ENCODE measurements around the gene ACTG1.

ACTG1 gene

DNA sequence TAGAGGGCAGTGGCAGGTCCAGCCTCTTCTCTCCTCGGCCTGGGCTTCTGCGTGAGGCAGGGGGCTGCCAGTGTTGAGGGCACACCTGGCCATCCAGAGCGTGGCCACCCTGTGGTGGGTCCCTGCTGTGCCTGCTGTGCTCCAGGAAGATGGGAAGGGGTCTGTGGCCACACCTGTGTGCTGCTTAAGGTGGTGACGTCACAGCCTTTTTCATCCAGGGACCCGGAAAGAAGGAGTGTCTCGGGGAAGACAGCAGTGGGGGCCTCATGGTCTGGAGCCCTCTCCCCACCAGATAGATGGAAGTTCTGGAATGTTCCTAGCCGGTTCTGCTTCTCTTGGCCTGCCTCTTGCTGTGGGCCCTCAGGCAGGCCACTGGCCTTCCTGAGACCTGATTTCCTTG, 36.5 kb downstream of the ACTG1 start:
- Histone ChIP-seq H3K36me3 (replicated peaks) (no peaks in the 10 kb centered on the region), H3K27me3 (ENCODE audit: low read depth) (no peaks in the 10 kb centered on the region), H3K9me3 (no peaks in the 10 kb centered on the region), H3K4me1 (no peaks in the 10 kb centered on the region), H3K4me3 (no peak overlapping the region)
- DNase-seq (ENCODE audit: low spot score in 2 of 2) = no peak
- in situ Hi-C loops (cut with MboI; ENCODE audit: low sequenced_read_pairs) = no loop called here

DNA sequence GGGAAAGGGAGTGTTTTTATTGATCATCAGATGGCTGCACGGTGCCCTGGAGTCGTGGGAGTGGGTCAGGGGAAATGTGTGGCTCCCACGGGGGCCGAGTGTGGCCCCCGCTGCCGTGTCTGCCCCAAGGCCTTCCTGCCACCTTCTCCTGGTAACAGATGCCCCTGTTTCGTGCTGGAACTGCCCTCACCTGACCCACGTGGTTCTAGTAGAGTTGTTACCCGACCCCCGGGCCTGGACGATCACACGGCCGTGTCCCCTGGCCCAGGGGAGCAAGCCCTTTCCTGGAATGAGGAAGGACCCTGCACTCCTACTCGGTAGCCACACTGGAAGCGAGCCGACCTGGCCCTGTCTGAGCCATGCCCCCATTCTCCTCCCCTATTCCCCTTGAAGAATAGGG, 37.6 kb downstream of the ACTG1 start:
- DNase-seq (ENCODE audit: low spot score in 2 of 2) = no peak
- H3K4me3 ChIP-seq = no peak overlapping the region
- no peaks in the 10 kb centered on the region for H3K4me1 ChIP-seq
- no peaks in the 10 kb centered on the region for H3K36me3 ChIP-seq (replicated peaks)
- no peaks in the 10 kb centered on the region for H3K9me3 ChIP-seq
- H3K27me3 ChIP-seq (ENCODE audit: low read depth) = no peaks in the 10 kb centered on the region
- in situ Hi-C loops (cut with MboI; ENCODE audit: low sequenced_read_pairs) = no loop called here

DNA sequence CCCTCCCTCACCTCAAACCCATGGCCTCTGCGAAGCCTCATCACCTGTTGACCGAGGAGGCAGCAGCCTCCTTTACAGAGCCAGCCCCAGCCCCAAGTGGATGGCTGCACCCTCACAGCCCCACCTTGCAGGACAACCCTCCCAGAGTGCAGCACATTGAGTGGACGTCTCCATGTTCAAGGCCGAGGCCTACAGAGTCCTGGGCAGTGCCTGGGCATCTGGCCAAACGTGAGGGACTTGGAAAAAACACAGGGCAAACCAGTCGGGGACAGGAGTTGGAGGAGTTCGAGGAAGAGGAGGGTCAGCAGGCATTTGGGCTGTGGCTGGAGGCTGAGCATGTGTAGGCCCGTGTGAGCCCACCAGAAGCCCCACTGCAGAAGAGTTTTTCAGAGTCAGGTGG, 39.6 kb downstream of the ACTG1 start:
- no peak overlapping the region for H3K4me3 ChIP-seq
- H3K27me3 ChIP-seq (ENCODE audit: low read depth) = no peaks in the 10 kb centered on the region
- H3K9me3 ChIP-seq = no peaks in the 10 kb centered on the region
- H3K36me3 ChIP-seq (replicated peaks) = no peaks in the 10 kb centered on the region
- DNase-seq (ENCODE audit: low spot score in 2 of 2) = no peak
- in situ Hi-C loops (cut with MboI; ENCODE audit: low sequenced_read_pairs) = no loop called here
- H3K4me1 ChIP-seq = no peaks in the 10 kb centered on the region

DNA sequence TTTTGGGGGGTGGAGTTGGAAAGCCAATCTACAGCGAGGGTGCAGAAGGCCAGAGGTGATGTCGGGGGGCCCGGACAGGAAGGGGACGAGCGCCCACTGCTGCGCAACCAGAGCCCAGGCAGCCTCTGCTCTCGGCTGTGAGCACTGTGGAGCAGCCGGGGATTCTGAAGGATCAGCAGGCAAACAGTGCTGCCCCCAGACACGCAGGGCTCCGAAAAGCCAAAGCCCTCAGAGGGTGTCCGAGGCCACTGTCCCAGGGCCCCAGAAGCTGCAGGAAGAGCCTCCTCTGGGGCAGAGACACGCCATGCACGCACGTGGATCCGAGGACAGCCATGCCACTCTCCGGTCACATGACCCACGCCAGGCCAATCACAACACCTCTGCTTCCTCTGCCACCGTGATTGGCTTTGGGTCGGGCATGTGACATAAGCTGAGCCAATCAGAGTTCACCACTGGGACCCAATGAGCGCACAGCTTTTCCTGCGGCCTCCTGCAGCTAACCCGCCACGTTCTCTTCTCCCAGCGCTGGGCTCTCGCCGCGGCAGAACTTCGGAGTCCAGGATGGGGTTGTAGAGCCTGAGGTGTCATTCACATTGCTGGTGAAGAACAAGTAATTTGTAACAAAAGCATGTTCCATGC, 40.7 kb downstream of the ACTG1 start:
- H3K9me3 ChIP-seq = no peaks in the 10 kb centered on the region
- in situ Hi-C loops (cut with MboI; ENCODE audit: low sequenced_read_pairs) = no loop called here

DNA sequence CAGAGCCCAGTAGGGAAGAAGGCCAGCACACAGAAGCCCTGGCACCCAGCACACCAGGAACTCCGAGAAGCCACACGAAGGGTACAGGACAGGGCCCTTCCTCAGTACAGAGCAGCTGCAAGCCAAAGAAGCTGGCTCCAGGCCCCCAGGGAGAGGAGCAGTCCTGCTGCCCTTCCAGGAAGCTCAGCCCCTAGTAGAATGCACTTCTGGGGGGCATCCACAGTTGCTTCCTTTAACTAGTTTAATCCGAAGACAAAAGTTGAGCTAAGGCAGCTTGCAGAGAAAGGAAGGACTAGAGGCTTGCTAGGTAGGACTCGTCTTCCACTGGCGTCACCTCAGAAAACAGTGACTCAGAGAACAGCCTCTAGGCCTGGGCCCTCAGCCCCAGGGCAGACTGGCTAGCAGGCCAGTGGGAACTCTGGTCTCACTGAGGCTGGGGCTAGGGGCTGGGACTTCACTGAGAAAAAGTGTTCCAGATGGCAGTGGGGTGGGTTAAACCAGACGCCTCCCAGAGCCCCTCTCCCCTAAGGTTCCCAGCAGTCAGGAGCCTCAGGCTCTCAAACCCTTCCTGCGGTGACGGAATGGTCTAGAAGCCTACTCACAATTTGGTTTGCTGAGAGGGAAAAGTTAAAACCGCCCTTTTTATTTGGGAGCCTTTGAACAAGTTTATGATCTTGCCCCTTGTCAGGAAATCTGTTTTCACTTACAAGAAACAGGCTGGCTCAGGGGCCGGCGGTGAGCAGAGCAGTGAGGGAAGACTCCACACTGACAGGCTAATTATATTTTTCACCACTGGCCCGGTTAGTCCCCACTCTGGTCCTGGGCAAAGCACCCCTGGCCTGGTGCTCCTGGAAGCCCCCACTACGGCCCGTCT, 41.4 kb downstream of the ACTG1 start:
- H3K36me3 ChIP-seq (replicated peaks) = no peaks in the 10 kb centered on the region
- in situ Hi-C loops (cut with MboI; ENCODE audit: low sequenced_read_pairs) = no loop called here
- H3K9me3 ChIP-seq = no peaks in the 10 kb centered on the region
- no peaks in the 10 kb centered on the region for H3K27me3 ChIP-seq (ENCODE audit: low read depth)
- H3K4me3 ChIP-seq = no peak overlapping the region
- H3K4me1 ChIP-seq = no peaks in the 10 kb centered on the region
- DNase-seq (ENCODE audit: low spot score in 2 of 2) = no peak

More for the DNA sequence above, 40.7 kb downstream of the ACTG1 start:
- peak in 1 of 2 experiments; percentile 67 for DNase-seq (ENCODE audit: low spot score in 2 of 2)
- Histone ChIP-seq H3K4me3 (no peak overlapping the region), H3K4me1 (no peaks in the 10 kb centered on the region), H3K27me3 (ENCODE audit: low read depth) (no peaks in the 10 kb centered on the region), H3K36me3 (replicated peaks) (no peaks in the 10 kb centered on the region)

DNA sequence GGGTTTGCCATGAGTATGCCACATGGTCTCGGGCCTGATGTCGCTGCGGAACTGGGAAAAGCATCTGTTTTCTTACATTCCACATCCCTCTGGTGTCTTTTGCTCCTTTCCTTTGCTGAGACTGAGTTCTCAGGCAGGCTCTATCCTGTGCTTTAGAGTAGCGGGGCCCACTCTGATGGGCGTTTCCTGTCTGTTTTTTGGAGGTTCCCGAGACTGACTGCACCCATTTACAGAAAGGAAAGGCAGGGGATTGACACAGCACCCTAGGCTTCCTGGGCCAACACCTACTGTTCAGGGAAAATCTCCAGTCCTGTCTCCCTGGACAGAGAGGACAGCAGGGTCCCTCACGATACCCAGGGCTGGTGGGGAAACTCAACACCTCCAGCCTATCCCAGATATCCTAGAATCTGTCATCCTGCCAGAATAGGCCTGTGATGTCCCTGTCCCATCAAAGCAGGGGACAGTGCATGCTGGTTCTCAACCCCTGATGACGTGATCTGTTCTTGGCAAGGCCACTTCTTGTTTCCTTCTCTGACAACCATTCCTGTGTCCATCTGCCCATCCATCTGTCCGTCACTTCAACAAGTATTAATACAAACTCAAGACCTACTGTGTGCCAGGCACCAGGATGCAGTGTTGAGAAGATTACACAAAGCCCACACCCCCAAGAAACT, 42.2 kb downstream of the ACTG1 start:
- H3K9me3 ChIP-seq = no peaks in the 10 kb centered on the region
- in situ Hi-C loops (cut with MboI; ENCODE audit: low sequenced_read_pairs) = no loop called here
- H3K4me1 ChIP-seq = no peaks in the 10 kb centered on the region
- DNase-seq (ENCODE audit: low spot score in 2 of 2) = no peak
- no peak overlapping the region for H3K4me3 ChIP-seq
- no peaks in the 10 kb centered on the region for H3K27me3 ChIP-seq (ENCODE audit: low read depth)
- no peaks in the 10 kb centered on the region for H3K36me3 ChIP-seq (replicated peaks)

DNA sequence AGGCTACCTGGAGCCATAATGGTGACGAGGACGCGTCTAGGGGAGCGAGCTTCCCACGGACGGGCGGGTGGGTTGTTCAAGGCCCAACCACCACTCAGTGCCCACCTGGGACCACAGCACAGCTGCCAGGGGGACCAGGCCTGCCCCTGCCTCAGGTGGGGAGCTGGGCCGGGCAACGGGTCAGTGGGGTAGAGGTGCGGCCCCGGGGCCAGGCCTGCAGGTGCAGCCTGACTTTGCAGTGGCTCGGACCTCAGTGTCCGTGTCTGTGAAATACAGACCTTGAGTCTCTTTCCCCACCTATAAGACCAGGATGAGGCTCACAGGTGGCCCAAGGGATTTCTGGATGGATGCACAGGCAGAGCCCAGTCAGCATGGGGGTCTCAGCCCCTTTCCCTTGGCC, 43.3 kb downstream of the ACTG1 start:
- DNase-seq (ENCODE audit: low spot score in 2 of 2) = no peak
- in situ Hi-C loops (cut with MboI; ENCODE audit: low sequenced_read_pairs) = no loop called here
- H3K9me3 ChIP-seq = no peaks in the 10 kb centered on the region
- no peaks in the 10 kb centered on the region for H3K4me1 ChIP-seq
- no peaks in the 10 kb centered on the region for H3K36me3 ChIP-seq (replicated peaks)
- H3K4me3 ChIP-seq = no peak overlapping the region
- H3K27me3 ChIP-seq (ENCODE audit: low read depth) = no peaks in the 10 kb centered on the region

DNA sequence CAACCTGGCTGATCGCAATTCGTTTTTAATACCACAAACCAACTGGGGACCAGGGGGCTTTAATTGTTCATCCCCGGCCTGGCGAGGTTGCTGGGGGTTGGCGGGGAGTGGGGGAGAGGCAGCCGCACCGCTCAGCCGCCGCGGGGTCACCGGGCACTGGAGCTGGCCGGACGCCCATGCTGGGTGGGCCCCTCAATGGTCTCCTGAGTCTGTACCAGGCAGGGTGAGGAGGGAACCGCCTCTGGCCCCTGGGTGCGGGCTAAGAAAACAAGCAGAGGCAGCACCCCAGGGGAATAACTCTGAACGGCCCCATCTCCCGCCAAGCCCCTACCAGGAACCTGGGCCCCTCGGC, 43.9 kb downstream of the ACTG1 start:
- no peak for DNase-seq (ENCODE audit: low spot score in 2 of 2)
- in situ Hi-C loops (cut with MboI; ENCODE audit: low sequenced_read_pairs) = no loop called here
- no peaks in the 10 kb centered on the region for H3K4me1 ChIP-seq
- H3K4me3 ChIP-seq = no peak overlapping the region
- H3K9me3 ChIP-seq = no peaks in the 10 kb centered on the region
- H3K36me3 ChIP-seq (replicated peaks) = no peaks in the 10 kb centered on the region
- H3K27me3 ChIP-seq (ENCODE audit: low read depth) = no peaks in the 10 kb centered on the region

DNA sequence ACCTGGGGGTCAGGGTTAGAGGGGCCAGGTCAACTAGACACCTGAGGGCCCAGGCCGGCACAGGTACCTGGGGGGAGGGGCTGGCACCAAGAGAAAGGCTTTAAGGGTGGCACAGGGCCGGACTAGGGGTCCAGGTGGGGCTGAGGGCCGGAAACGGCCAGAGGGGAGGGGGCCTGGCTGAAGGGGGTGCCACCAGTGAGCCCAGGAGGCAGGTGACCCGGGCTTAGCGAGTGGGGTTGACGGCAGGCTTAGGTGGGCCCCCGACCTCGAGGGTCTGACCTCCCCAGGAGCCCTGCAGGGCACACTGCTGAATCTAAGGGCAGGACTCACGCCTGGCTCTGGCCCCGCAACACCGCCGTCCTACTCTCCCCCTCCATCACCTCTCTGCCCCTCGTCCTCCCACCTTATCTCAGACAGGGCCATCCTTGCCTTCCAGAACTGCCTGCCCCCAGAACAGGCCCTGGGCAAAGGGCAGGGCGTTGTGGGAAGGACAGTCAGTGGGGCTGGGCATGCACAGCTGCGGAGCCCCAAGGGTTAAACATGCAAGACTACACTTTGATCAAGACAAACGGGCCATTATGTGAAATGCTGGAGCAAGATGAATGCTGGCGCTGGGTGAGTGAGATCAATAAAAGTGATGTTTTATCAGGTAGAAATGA, 44.4 kb downstream of the ACTG1 start:
- in situ Hi-C loops (cut with MboI; ENCODE audit: low sequenced_read_pairs) = no loop called here
- Histone ChIP-seq H3K9me3 (no peaks in the 10 kb centered on the region), H3K4me3 (no peak overlapping the region), H3K4me1 (no peaks in the 10 kb centered on the region), H3K36me3 (replicated peaks) (no peaks in the 10 kb centered on the region), H3K27me3 (ENCODE audit: low read depth) (no peaks in the 10 kb centered on the region)
- no peak for DNase-seq (ENCODE audit: low spot score in 2 of 2)

DNA sequence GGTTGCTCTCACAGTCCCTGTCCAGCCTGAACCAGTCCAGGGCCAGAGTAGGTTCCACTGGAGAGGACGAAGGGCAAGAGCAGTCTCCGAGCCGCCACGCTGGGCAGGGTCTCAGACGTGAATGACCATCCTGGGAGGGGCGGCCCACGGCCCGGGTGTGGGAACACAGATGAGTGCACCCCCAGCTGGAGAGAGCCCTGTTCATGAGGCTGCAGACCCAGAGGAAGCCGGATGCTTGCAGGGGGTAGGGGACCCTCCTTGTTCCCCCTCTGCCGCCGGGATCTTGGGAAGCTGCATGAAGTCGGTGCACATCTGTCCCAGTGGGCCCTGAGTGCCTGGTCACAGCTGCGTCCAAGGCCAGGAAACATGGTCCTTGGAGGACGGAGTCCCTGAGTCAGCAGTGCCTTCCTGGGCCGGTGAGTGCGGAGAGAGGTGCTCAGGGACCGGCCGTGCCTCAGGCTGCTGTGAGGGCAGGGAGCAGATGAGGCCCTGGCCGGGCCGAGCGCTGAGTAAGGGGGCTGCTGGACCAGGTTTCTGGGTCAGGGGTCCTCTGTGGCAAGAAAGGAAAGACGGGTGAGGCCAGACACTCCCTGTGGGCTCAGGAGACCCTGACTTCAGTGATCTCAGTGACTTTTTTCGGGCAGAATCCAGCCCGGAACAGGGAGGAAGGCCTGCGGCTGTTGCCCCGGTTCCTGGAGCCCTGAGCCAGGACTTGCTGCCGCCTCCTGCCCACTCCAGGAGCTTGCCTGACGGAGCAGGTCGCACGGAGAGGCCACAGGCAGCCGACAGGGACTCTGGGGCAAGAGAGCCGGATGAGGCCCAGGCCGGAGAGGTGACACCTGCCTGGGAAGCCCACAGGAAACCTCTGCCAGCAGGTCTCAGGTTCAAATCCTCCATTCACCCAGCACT, 45.8 kb downstream of the ACTG1 start:
- Histone ChIP-seq H3K4me1 (no peaks in the 10 kb centered on the region), H3K9me3 (no peaks in the 10 kb centered on the region), H3K36me3 (replicated peaks) (no peaks in the 10 kb centered on the region), H3K4me3 (no peak overlapping the region), H3K27me3 (ENCODE audit: low read depth) (no peaks in the 10 kb centered on the region)
- no peak for DNase-seq (ENCODE audit: low spot score in 2 of 2)
- in situ Hi-C loops (cut with MboI; ENCODE audit: low sequenced_read_pairs) = no loop called here

DNA sequence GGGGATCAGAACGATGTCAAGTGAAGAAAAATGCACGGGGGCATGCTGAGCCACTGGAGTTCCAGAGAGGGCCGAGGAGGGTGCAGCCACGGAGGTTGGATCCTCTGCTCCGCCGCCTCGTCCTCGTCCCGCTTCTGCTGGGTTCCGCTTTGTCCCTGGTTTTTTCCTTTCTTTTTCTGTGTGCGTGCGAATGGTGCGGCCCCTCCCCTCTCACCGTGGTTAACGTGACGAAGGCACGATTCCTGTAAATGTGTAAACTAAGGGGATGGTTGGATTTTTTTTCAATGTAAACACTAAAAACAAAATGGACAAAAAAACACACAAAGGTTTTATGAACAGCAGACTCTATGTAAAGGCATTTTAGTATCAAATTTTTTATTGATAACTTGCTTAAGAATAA, 46.7 kb downstream of the ACTG1 start:
- DNase-seq (ENCODE audit: low spot score in 2 of 2) = no peak
- Histone ChIP-seq H3K36me3 (replicated peaks) (no peaks in the 10 kb centered on the region), H3K9me3 (no peaks in the 10 kb centered on the region), H3K4me3 (no peak overlapping the region), H3K27me3 (ENCODE audit: low read depth) (no peaks in the 10 kb centered on the region), H3K4me1 (no peaks in the 10 kb centered on the region)
- in situ Hi-C loops (cut with MboI; ENCODE audit: low sequenced_read_pairs) = no loop called here

DNA sequence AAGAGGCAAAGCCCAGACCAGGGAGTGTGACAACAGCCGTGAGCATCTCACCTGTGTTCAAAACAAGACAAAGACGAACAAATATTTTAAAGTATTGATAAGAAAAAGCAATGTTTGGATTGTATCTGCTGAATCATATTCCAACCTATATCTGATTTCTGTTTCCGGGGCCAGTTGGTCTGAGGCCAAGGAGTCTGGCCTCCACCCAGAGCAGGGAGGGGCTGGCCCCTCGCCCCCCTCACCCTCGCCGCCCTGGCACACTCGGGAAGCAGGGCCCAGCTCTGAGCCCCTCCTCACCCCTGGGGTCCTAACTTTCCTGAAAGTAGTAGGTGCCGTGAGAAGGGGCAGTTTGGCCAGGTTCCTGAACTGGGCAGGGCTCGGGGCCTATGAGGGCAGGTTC, 48.0 kb downstream of the ACTG1 start:
- H3K36me3 ChIP-seq (replicated peaks) = no peaks in the 10 kb centered on the region
- no peaks in the 10 kb centered on the region for H3K4me1 ChIP-seq
- DNase-seq (ENCODE audit: low spot score in 2 of 2) = no peak
- in situ Hi-C loops (cut with MboI; ENCODE audit: low sequenced_read_pairs) = no loop called here
- H3K27me3 ChIP-seq (ENCODE audit: low read depth) = no peaks in the 10 kb centered on the region
- no peak overlapping the region for H3K4me3 ChIP-seq
- no peaks in the 10 kb centered on the region for H3K9me3 ChIP-seq

DNA sequence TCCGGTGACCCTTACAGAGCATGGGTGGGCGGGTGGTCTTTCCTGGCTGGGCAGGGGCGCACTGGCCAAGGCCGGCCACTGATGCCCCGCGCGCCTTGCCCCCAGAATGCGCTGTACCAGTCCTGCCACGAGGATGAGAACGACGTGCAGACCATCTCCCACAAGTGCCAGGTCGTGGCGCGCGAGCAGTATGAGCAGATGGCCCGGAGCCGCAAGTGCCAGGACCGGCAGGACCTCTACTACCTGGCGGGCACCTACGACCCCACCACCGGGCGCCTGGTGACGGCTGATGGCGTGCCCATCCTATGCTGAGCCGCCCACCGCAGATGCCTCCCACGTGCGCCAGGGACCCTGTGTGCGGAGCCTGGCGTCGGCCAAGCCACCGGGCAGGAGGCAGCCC, 49.1 kb downstream of the ACTG1 start:
- Histone ChIP-seq H3K4me1 (no peaks in the 10 kb centered on the region), H3K36me3 (replicated peaks) (no peaks in the 10 kb centered on the region)
- in situ Hi-C loops (cut with MboI; ENCODE audit: low sequenced_read_pairs) = no loop called here

More for the DNA sequence above, 49.1 kb downstream of the ACTG1 start:
- no peak for DNase-seq (ENCODE audit: low spot score in 2 of 2)
- H3K4me3 ChIP-seq = no peak overlapping the region
- no peaks in the 10 kb centered on the region for H3K27me3 ChIP-seq (ENCODE audit: low read depth)
- no peaks in the 10 kb centered on the region for H3K9me3 ChIP-seq
